ENCODE results near the gene ELOVL2.

- TF ChIP-seq EZH2 (IDR thresholded peaks at IDR 0.05; ENCODE audit: insufficient read depth, poor library complexity, severe bottlenecking) (no peak), EZH2phosphoT487 (IDR thresholded peaks at IDR 0.05; ENCODE audit: insufficient read depth, low read depth) (no peak)
These were observed 32.3 kb downstream of the ELOVL2 start for GRCh38 chr6:11011787-11012234.

Measured in GM23248 (cell line).